KMS-11 (cell line): ENCODE measurements around the gene DUS3L.
A peak's percentile ranks its signal among the peaks of the same experiment; 100 is the strongest.

Experiments
- H2AFZ ChIP-seq: fragments of 200-600 bp; sonication (generic); 2 replicates; pipeline ENCODE4 v1.6.1; 2016; ENCODE audit warnings: antibody characterized with exemption, mixed run types, low read depth
- H3K27ac ChIP-seq: fragments of 200-600 bp; sonication (generic); 2 replicates; pipeline ENCODE4 v1.6.1; 2016; ENCODE audit warnings: mild to moderate bottlenecking, mixed run types
- H3K27me3 ChIP-seq: fragments of 200-600 bp; sonication (generic); 2 replicates; pipeline ENCODE4 v1.6.1; 2017; ENCODE audit warnings: mild to moderate bottlenecking, low read depth, mixed run types, moderate library complexity; ENCODE audit not compliant: insufficient read depth
- H3K36me3 ChIP-seq: fragments of 200-600 bp; sonication (generic); 2 replicates; pipeline ENCODE4 v1.6.1; 2017; ENCODE audit warnings: mild to moderate bottlenecking, mixed run types; ENCODE audit not compliant: insufficient read depth
- H3K4me1 ChIP-seq: fragments of 200-600 bp; sonication (generic); 2 replicates; pipeline ENCODE4 v1.6.1; 2016; ENCODE audit warnings: mild to moderate bottlenecking, low read depth, mixed run types; ENCODE audit not compliant: poor library complexity, severe bottlenecking
- H3K4me2 ChIP-seq: fragments of 200-600 bp; sonication (generic); 2 replicates; pipeline ENCODE4 v1.7.0; 2016; ENCODE audit warnings: mild to moderate bottlenecking, mixed run types
- H3K4me3 ChIP-seq: fragments of 200-600 bp; sonication (generic); IDR thresholded peaks from 2 replicates; pipeline ENCODE4 v1.6.1; 2017; ENCODE audit warnings: low read depth, low read length, mixed read lengths; ENCODE audit not compliant: insufficient read depth
- H3K79me2 ChIP-seq: fragments of 200-600 bp; sonication (generic); 2 replicates; pipeline ENCODE4 v1.6.1; 2016; ENCODE audit warnings: low read depth, mixed run types; ENCODE audit not compliant: insufficient read depth
- H3K9ac ChIP-seq: fragments of 200-600 bp; sonication (generic); 2 replicates; pipeline ENCODE4 v1.6.1; 2016; ENCODE audit warnings: mild to moderate bottlenecking, mixed run types
- H4K20me1 ChIP-seq: fragments of 200-600 bp; sonication (generic); 2 replicates; pipeline ENCODE4 v1.6.1; 2016; ENCODE audit warnings: mild to moderate bottlenecking, mixed run types; ENCODE audit not compliant: insufficient read depth
- TF ChIP-seq, protein P1 (sequence below): fragments of 200-600 bp; sonication (generic); conservative IDR thresholded peaks from 2 replicates; pipeline ENCODE4 v1.6.1; 2017; ENCODE audit warnings: low read depth, mild to moderate bottlenecking, antibody characterized with exemption, low read length, moderate library complexity, mixed read lengths

The DUS3L gene

GRCh38 chr19:5826531-5827341 lies 35.8 kb upstream of the DUS3L start:
- Histone ChIP-seq H3K36me3 (no peaks in the 10 kb centered on the region), H3K4me3 (no peak overlapping the region), H3K4me2 (peak overlapping the region; percentile 73), H3K27ac (peak overlapping the region; percentile 13; the same call in 1 of the 2 replicates), H4K20me1 (no peaks in the 10 kb centered on the region), H3K79me2 (no peaks in the 10 kb centered on the region), H3K27me3 (no peaks in the 10 kb centered on the region), H3K4me1 (peaks cover 14% of the 10 kb centered on the region), H2AFZ (peak overlapping the region; percentile 47; the same call in 1 of the 2 replicates), H3K9ac (no peak overlapping the region)
- TF ChIP-seq, protein P1, sequence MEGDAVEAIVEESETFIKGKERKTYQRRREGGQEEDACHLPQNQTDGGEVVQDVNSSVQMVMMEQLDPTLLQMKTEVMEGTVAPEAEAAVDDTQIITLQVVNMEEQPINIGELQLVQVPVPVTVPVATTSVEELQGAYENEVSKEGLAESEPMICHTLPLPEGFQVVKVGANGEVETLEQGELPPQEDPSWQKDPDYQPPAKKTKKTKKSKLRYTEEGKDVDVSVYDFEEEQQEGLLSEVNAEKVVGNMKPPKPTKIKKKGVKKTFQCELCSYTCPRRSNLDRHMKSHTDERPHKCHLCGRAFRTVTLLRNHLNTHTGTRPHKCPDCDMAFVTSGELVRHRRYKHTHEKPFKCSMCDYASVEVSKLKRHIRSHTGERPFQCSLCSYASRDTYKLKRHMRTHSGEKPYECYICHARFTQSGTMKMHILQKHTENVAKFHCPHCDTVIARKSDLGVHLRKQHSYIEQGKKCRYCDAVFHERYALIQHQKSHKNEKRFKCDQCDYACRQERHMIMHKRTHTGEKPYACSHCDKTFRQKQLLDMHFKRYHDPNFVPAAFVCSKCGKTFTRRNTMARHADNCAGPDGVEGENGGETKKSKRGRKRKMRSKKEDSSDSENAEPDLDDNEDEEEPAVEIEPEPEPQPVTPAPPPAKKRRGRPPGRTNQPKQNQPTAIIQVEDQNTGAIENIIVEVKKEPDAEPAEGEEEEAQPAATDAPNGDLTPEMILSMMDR: no peak

DNA sequence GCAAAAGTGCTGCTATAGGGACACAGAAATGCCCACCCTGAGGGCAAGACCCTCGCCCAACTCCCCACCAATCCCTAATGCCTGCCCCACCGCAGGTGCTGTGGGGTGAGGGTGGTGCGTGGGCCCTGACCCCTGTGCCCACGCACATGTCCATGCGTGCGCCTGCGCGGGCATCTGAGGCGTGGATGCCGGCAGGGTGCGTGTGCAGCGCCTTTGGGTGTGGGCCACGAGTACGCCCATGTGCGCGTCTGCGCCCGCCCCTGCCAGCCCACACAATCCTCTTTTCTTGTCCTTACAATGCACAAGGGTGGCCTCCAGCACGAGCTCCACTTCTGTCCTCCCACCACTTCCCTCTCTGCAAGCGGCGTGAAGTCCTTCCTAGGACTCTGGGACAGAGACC lies 34.2 kb upstream of the DUS3L start:
- Histone ChIP-seq H3K79me2 (no peaks in the 10 kb centered on the region), H3K4me2 (no peak overlapping the region), H3K4me1 (peaks cover 14% of the 10 kb centered on the region), H3K36me3 (no peaks in the 10 kb centered on the region), H3K9ac (no peak overlapping the region), H3K27ac (no peak overlapping the region), H2AFZ (no peak overlapping the region), H4K20me1 (no peaks in the 10 kb centered on the region), H3K4me3 (no peak overlapping the region), H3K27me3 (no peaks in the 10 kb centered on the region)
- TF ChIP-seq, protein P1: no peak

DNA sequence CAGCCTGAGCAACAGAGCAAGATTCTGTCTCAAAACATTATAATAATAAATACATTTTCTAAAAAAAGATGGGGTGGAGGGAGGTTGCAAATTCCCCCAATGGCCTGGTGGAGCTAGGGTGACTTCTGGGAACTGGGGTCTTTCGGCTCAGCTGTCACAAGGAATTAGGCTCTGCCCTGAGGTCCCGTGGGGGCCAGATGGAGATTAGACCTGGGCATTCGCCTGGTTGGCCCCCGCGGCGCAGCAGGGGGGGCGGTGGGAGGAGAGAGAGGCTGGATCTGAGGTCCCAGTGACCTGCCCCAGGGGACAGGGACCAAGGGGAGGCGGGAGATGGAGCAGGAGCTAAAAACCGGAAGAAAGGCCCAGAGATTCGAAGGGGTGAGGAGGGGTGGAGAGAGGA lies 33.8 kb upstream of the DUS3L start:
- H3K9ac ChIP-seq: no peak overlapping the region
- no peaks in the 10 kb centered on the region for H4K20me1 ChIP-seq
- no peaks in the 10 kb centered on the region for H3K79me2 ChIP-seq
- no peak overlapping the region for H3K27ac ChIP-seq
- H3K4me3 ChIP-seq: no peak overlapping the region
- TF ChIP-seq, protein P1: no peak
- H3K4me1 ChIP-seq: peaks cover 14% of the 10 kb centered on the region
- H3K4me2 ChIP-seq: no peak overlapping the region
- no peaks in the 10 kb centered on the region for H3K27me3 ChIP-seq
- no peaks in the 10 kb centered on the region for H3K36me3 ChIP-seq
- H2AFZ ChIP-seq: no peak overlapping the region

- Histone ChIP-seq H3K9ac (no peak overlapping the region), H3K4me2 (no peak overlapping the region), H3K4me3 (no peak overlapping the region), H3K4me1 (peaks cover 14% of the 10 kb centered on the region), H2AFZ (no peak overlapping the region), H3K36me3 (no peaks in the 10 kb centered on the region), H3K27ac (no peak overlapping the region), H4K20me1 (no peaks in the 10 kb centered on the region), H3K79me2 (no peaks in the 10 kb centered on the region), H3K27me3 (no peaks in the 10 kb centered on the region)
- TF ChIP-seq, protein P1: no peak
These were observed 32.8 kb upstream of the DUS3L start for GRCh38 chr19:5823579-5824281.
